Tibial artery (tissue), 4 donors: ENCODE results near the gene CELA3B.
A peak's percentile ranks its signal among the peaks of the same experiment; 100 is the strongest.

Experiments used
- DNase-seq, 2 donors: peaks; one replicate each; pipeline ENCODE4 v3.0.0-alpha.2; 2019
- H3K27ac ChIP-seq, 2 donors: fragments of 200-600 bp; sonication (generic) in 1 of 2; 1 replicate in 1 of 2; 2 replicates in 1 of 2; pipeline ENCODE4 v1.5.1; 2018 to 2019; ENCODE audit warnings: mild to moderate bottlenecking in 1 of 2
- H3K27me3 ChIP-seq, 2 donors: fragments of 200-600 bp; sonication (generic) in 1 of 2; one replicate each; pipeline versions ENCODE4 v1.5.1 to v1.6.0; 2016 to 2019
- H3K36me3 ChIP-seq, 3 donors: fragments of 200-600 bp; sonication (generic) in 2 of 3; one replicate each; pipeline ENCODE4 v1.5.1; 2016 to 2019; ENCODE audit warnings: mild to moderate bottlenecking in 2 of 3
- H3K4me1 ChIP-seq, 4 donors: fragments of 200-600 bp; sonication (generic) in 2 of 4; 1 replicate in 3 of 4; 2 replicates in 1 of 4; pipeline ENCODE4 v1.5.1; 2016 to 2019
- H3K4me3 ChIP-seq, 2 donors: fragments of 200-600 bp; sonication (generic) in 1 of 2; 1 replicate in 1 of 2; 2 replicates in 1 of 2; pipeline ENCODE4 v1.5.1; 2018 to 2019; ENCODE audit warnings: mild to moderate bottlenecking in 2 of 2
- H3K9me3 ChIP-seq, 3 donors: fragments of 200-600 bp; sonication (generic) in 1 of 3; one replicate each; pipeline ENCODE4 v1.5.1; 2016 to 2019
- CTCF ChIP-seq, 2 experiments: fragments of 200-600 bp in 1 of 2; fragments of 450-650 bp in 1 of 2; IDR thresholded peaks; one replicate each; pipeline ENCODE4 v1.5.1; 2017 to 2019; ENCODE audit warnings: antibody characterized with exemption in 2 of 2, mild to moderate bottlenecking in 1 of 2, moderate library complexity in 1 of 2
- intact Hi-C: fragments of 100-400 bp; cut with DNase I; formaldehyde crosslinking; loops from one replicate; pipeline ENCODE4 v1.15.0; 2023; ENCODE audit warnings: low total_unique reads

The CELA3B gene

GRCh38 chr1:21936366-21937031 is 40.3 kb upstream of the CELA3B start:
- no peaks in the 10 kb centered on the region for H3K27me3 ChIP-seq

GRCh38 chr1:21937034-21937371 is 39.8 kb upstream of the CELA3B start, which contains the start of gene HSPG2:
Gene HSPG2, minus strand, starts transcription at chr1:21937310. Its CDS starts 93 bp downstream, at chr1:21937217.
- H3K4me3 ChIP-seq, result peak within 1 kb of the TSS; percentile 74 to 77
- TF ChIP-seq CTCF (IDR thresholded peaks at IDR 0.05), result no peak
- no peak for DNase-seq
- intact Hi-C loops, result no loop called here
- H3K9me3 ChIP-seq, result no peaks in the 10 kb centered on the region
- H3K27me3 ChIP-seq, result no peaks in the 10 kb centered on the region
- H3K27ac ChIP-seq, result peak within 1 kb of the TSS; percentile 96 to 97
- no peaks in the 10 kb centered on the region for H3K36me3 ChIP-seq
- peaks cover 11 to 79% (median 69%) of the 10 kb centered on the region in 4 donors for H3K4me1 ChIP-seq

More at GRCh38 chr1:21936366-21937031, 40.3 kb upstream of the CELA3B start:
- no peak for DNase-seq
- H3K4me3 ChIP-seq, result peak overlapping the region; percentile 74 to 77
- no peaks in the 10 kb centered on the region for H3K9me3 ChIP-seq
- intact Hi-C loops, result no loop called here
- no peak for TF ChIP-seq CTCF (IDR thresholded peaks at IDR 0.05)
- peak overlapping the region; percentile 96 to 97 for H3K27ac ChIP-seq
- peaks cover 11 to 80% (median 71%) of the 10 kb centered on the region in 4 donors for H3K4me1 ChIP-seq
- no peaks in the 10 kb centered on the region for H3K36me3 ChIP-seq

- peak; percentile 88 to 93 for DNase-seq
- Histone ChIP-seq H3K27ac (peak overlapping the region; percentile 88 to 89), H3K9me3 (no peaks in the 10 kb centered on the region), H3K36me3 (no peaks in the 10 kb centered on the region), H3K27me3 (no peaks in the 10 kb centered on the region), H3K4me3 (peak overlapping the region; percentile 59 to 74), H3K4me1 (peaks cover 11 to 79% (median 70%) of the 10 kb centered on the region in 4 donors)
- intact Hi-C loops, result no loop called here
- no peak for TF ChIP-seq CTCF (IDR thresholded peaks at IDR 0.05)
Measured at GRCh38 chr1:21937372-21938121, 39.3 kb upstream of the CELA3B start.

GRCh38 chr1:21938732-21939538 is 37.9 kb upstream of the CELA3B start:
- peak overlapping the region in 1 of 2 donors; percentile 4 for H3K4me3 ChIP-seq
- no peaks in the 10 kb centered on the region for H3K9me3 ChIP-seq
- H3K4me1 ChIP-seq, result peaks cover 0 to 79% (median 61%) of the 10 kb centered on the region in 4 donors
- no peak for TF ChIP-seq CTCF (IDR thresholded peaks at IDR 0.05)
- intact Hi-C loops, result no loop called here
- no peaks in the 10 kb centered on the region for H3K27me3 ChIP-seq
- H3K36me3 ChIP-seq, result no peaks in the 10 kb centered on the region
- no peak for DNase-seq
- peak overlapping the region; percentile 88 to 89 for H3K27ac ChIP-seq

- peak; percentile 91 to 96 for DNase-seq
- H3K4me3 ChIP-seq, result no peak overlapping the region
- H3K27ac ChIP-seq, result peak overlapping the region; percentile 88 to 89
- H3K4me1 ChIP-seq, result peaks cover 0 to 79% (median 64%) of the 10 kb centered on the region in 4 donors
- H3K9me3 ChIP-seq, result no peaks in the 10 kb centered on the region
- peak; percentile 64 to 79 for TF ChIP-seq CTCF (IDR thresholded peaks at IDR 0.05)
- intact Hi-C loops, result loop anchor here (5.0 kb wide), 1 partner anchor 38 kb away; no protein-coding TSS in a partner anchor
- H3K36me3 ChIP-seq, result no peaks in the 10 kb centered on the region
- H3K27me3 ChIP-seq, result no peaks in the 10 kb centered on the region
Measured at GRCh38 chr1:21939650-21940374, 37.0 kb upstream of the CELA3B start.
